HCT116 (cell line): ENCODE data around the gene CTXND1. TPM values are rescaled to one million over a fixed set of nuclear protein-coding genes. Genes with fewer than 3 reads are reported as not detected.

Experiments used
- ATAC-seq: fragments of 200-7000 bp; cut with Tn5 transposase; 2 replicates; pipeline ENCODE4 v1.9.1; 2020; ENCODE audit warnings: mild to moderate bottlenecking, moderate library complexity
- BruUV-seq: library from RNA; stranded (reverse); fragments of 400-500 nt; replicated peaks from 2 replicates; lab custom pipeline; 2021; lab: Mats Ljungman, UMichigan
- CTCF ChIA-PET: fragments of 300-600 bp; sonication (Branson Sonifier 250); formaldehyde crosslinking; loops from one replicate; lab custom pipeline; 2021; ENCODE audit warnings: antibody characterized with exemption; lab: Charles Lee
- POLR2A ChIA-PET: fragments of 300-600, 350-600 bp; sonication (Branson Sonifier 250); formaldehyde crosslinking; loops from one replicate; lab custom pipeline; 2021; ENCODE audit warnings: antibody characterized with exemption; lab: Charles Lee
- RAD21 ChIA-PET, 2 experiments: fragments of 300-600 bp; sonication (Branson Sonifier 250); formaldehyde crosslinking; loops; one replicate each; lab custom pipeline; 2023; ENCODE audit warnings: low total read pairs in 2 of 2; ENCODE audit not compliant: uncharacterized antibody in 2 of 2, unreplicated experiment in 2 of 2, low non-redundant PET in 1 of 2; lab: Charles Lee
- DNase-seq: peaks from one replicate; pipeline ENCODE4 v3.0.0-alpha.2; 2010; ENCODE audit warnings: low read depth, low spot score
- H2AFZ ChIP-seq: fragments of 200-600 bp; shearing (Covaris generic), sonication (generic); 2 replicates; pipeline ENCODE4 v1.6.1; 2017; ENCODE audit warnings: low read depth, mixed run types, mixed read lengths, antibody characterized with exemption, low read length; ENCODE audit not compliant: poor library complexity, severe bottlenecking
- H3K27ac ChIP-seq: 2 replicates; pipeline ENCODE4 v1.5.1; 2012; ENCODE audit warnings: low read depth, low read length
- H3K27me3 ChIP-seq: fragments of 200-600 bp; sonication (generic); 2 replicates; pipeline ENCODE4 v1.6.1; 2016; ENCODE audit warnings: mixed run types, low read length, mixed read lengths; ENCODE audit not compliant: insufficient read depth
- H3K36me3 ChIP-seq, 2 experiments: fragments of 200-500 bp in 1 of 2; fragments of 200-600 bp in 1 of 2; sonication (Bioruptor generic) in 1 of 2; sonication (generic) in 1 of 2; 2 replicates each; pipeline versions ENCODE4 v1.5.1 to v1.6.1; 2014 to 2016; ENCODE audit warnings: low read length in 2 of 2, inconsistent platforms in 1 of 2, mixed read lengths in 1 of 2, mixed run types in 1 of 2; ENCODE audit not compliant: insufficient read depth in 2 of 2, control insufficient read depth in 1 of 2
- H3K4me1 ChIP-seq, 2 experiments: fragments of 200-600 bp in 1 of 2; sonication (generic) in 1 of 2; 2 replicates each; pipeline versions ENCODE4 v1.5.1 to v1.6.1; 2012 to 2017; ENCODE audit warnings: low read length in 2 of 2, inconsistent platforms in 1 of 2, mild to moderate bottlenecking in 1 of 2, mixed read lengths in 1 of 2, mixed run types in 1 of 2, moderate library complexity in 1 of 2; ENCODE audit not compliant: insufficient read depth in 2 of 2, control insufficient read depth in 1 of 2
- H3K4me2 ChIP-seq: fragments of 200-600 bp; sonication (generic); 2 replicates; pipeline ENCODE4 v1.6.1; 2017; ENCODE audit warnings: mixed run types, low read length, mixed read lengths
- H3K4me3 ChIP-seq, 2 experiments: fragments of 200-600 bp in 1 of 2; sonication (generic) in 1 of 2; replicated peaks in 1 of 2; 2 replicates each; pipeline ENCODE4 v1.5.1; 2011 to 2016; ENCODE audit warnings: low read length in 2 of 2, control low read depth in 1 of 2, low read depth in 1 of 2, mild to moderate bottlenecking in 1 of 2, mixed read lengths in 1 of 2, mixed run types in 1 of 2
- H3K79me2 ChIP-seq: fragments of 200-600 bp; sonication (generic); 2 replicates; pipeline ENCODE4 v1.6.1; 2017; ENCODE audit warnings: mild to moderate bottlenecking, mixed run types, low read length, moderate library complexity, mixed read lengths; ENCODE audit not compliant: insufficient read depth
- H3K9ac ChIP-seq: fragments of 200-600 bp; sonication (generic); 2 replicates; pipeline ENCODE4 v1.6.1; 2016; ENCODE audit warnings: low read length, mixed read lengths
- H3K9me2 ChIP-seq: fragments of 200-600 bp; sonication (generic), shearing (Covaris generic); 2 replicates; pipeline ENCODE4 v1.6.1; 2017; ENCODE audit warnings: mixed run types, mild to moderate bottlenecking, moderate library complexity; ENCODE audit not compliant: insufficient read depth
- H3K9me3 ChIP-seq, 2 experiments: fragments of 200-500 bp in 1 of 2; fragments of 200-600 bp in 1 of 2; sonication (Bioruptor generic) in 1 of 2; sonication (generic) in 1 of 2; 2 replicates each; pipeline ENCODE4 v1.6.1; 2014 to 2017; ENCODE audit warnings: low read length in 2 of 2, mixed read lengths in 2 of 2, inconsistent platforms in 1 of 2, low read depth in 1 of 2, mild to moderate bottlenecking in 1 of 2, mixed run types in 1 of 2, moderate library complexity in 1 of 2; ENCODE audit not compliant: control insufficient read depth in 1 of 2, insufficient read depth in 1 of 2
- H4K20me1 ChIP-seq: fragments of 200-600 bp; sonication (generic), shearing (Covaris generic); 2 replicates; pipeline ENCODE4 v1.6.1; 2017; ENCODE audit warnings: mixed run types, mild to moderate bottlenecking, moderate library complexity; ENCODE audit not compliant: insufficient read depth
- CBX3 ChIP-seq: IDR thresholded peaks from 2 replicates; pipeline ENCODE4 v1.6.1; 2012; ENCODE audit warnings: low read depth
- CEBPB ChIP-seq: IDR thresholded peaks from 2 replicates; pipeline ENCODE4 v1.6.1; 2012; ENCODE audit warnings: low read depth
- CTCF ChIP-seq, 3 experiments: fragments of 200-600 bp in 1 of 3; sonication (generic) in 1 of 3; IDR thresholded peaks in 2 of 3; conservative IDR thresholded peaks in 1 of 3; 2 replicates each; pipeline ENCODE4 v1.5.1; 2012 to 2017; ENCODE audit warnings: low read depth in 2 of 3, low read length in 2 of 3, antibody characterized with exemption in 1 of 3, borderline replicate concordance in 1 of 3, control low read depth in 1 of 3, mild to moderate bottlenecking in 1 of 3, mixed read lengths in 1 of 3, mixed run types in 1 of 3, moderate library complexity in 1 of 3; ENCODE audit not compliant: insufficient read depth in 1 of 3
- EGR1 ChIP-seq: IDR thresholded peaks from 2 replicates; pipeline ENCODE4 v1.6.1; 2012; ENCODE audit warnings: low read depth
- EZH2 ChIP-seq: fragments of 200-600 bp; sonication (generic); IDR thresholded peaks from 2 replicates; pipeline ENCODE4 v1.6.1; 2017; ENCODE audit warnings: antibody characterized with exemption, mixed run types
- FOSL1 ChIP-seq: IDR thresholded peaks from 2 replicates; pipeline ENCODE4 v1.6.1; 2012; ENCODE audit warnings: low read depth
- JUND ChIP-seq: IDR thresholded peaks from 2 replicates; pipeline ENCODE4 v1.6.1; 2012
- POLR2A ChIP-seq: IDR thresholded peaks from 2 replicates; pipeline ENCODE4 v1.7.0; 2011; ENCODE audit warnings: borderline replicate concordance; ENCODE audit not compliant: insufficient read depth, insufficient read length; ENCODE audit errors: extremely low read depth
- POLR2AphosphoS5 ChIP-seq: IDR thresholded peaks from 2 replicates; pipeline ENCODE4 v1.6.1; 2011; ENCODE audit warnings: mild to moderate bottlenecking, low read depth, low read length, moderate library complexity
- RAD21 ChIP-seq: IDR thresholded peaks from 2 replicates; pipeline ENCODE4 v1.6.1; 2012; ENCODE audit warnings: low read depth, mild to moderate bottlenecking
- SIN3A ChIP-seq: IDR thresholded peaks from 2 replicates; pipeline ENCODE4 v1.6.1; 2012; ENCODE audit warnings: low read depth
- SRF ChIP-seq: IDR thresholded peaks from 2 replicates; pipeline ENCODE4 v1.6.1; 2012; ENCODE audit warnings: low read depth
- TCF7L2 ChIP-seq: IDR thresholded peaks from 2 replicates; pipeline ENCODE4 v1.7.0; 2011; ENCODE audit warnings: borderline replicate concordance, inconsistent platforms; ENCODE audit not compliant: insufficient read depth, insufficient read length; ENCODE audit errors: extremely low read depth
- ZBTB33 ChIP-seq: IDR thresholded peaks from 2 replicates; pipeline ENCODE4 v1.6.1; 2011; ENCODE audit warnings: mild to moderate bottlenecking, low read length, moderate library complexity; ENCODE audit not compliant: insufficient replicate concordance; ENCODE audit errors: extremely low read depth
- ZFX ChIP-seq: fragments of 450-650 bp; IDR thresholded peaks from 2 replicates; pipeline ENCODE4 v1.6.1; 2017
- ZNF274 ChIP-seq: fragments of 200-500 bp; sonication (Bioruptor generic); IDR thresholded peaks from 2 replicates; pipeline ENCODE4 v1.6.1; 2014; ENCODE audit warnings: mild to moderate bottlenecking, low read depth, low read length, inconsistent platforms
- intact Hi-C: fragments of 100-400 bp; cut with micrococcal nuclease; formaldehyde crosslinking; loops from 2 replicates; pipeline ENCODE4 v1.10.0; 2022
- total RNA-seq: library from RNA; stranded (reverse); gene quantifications from one replicate; pipeline ENCODE4 v1.2.1, GENCODE V29; 2021; ENCODE audit not compliant: unreplicated experiment
- TF ChIP-seq, protein P1 (sequence below): IDR thresholded peaks from 2 replicates; pipeline ENCODE4 v1.6.1; 2012; ENCODE audit warnings: low read depth
- TF ChIP-seq, protein P2 (sequence below): IDR thresholded peaks from 2 replicates; pipeline ENCODE4 v1.6.1; 2012

Gene CTXND1
- total RNA-seq, 1 experiment from 2014 or later = not detected

DNA sequence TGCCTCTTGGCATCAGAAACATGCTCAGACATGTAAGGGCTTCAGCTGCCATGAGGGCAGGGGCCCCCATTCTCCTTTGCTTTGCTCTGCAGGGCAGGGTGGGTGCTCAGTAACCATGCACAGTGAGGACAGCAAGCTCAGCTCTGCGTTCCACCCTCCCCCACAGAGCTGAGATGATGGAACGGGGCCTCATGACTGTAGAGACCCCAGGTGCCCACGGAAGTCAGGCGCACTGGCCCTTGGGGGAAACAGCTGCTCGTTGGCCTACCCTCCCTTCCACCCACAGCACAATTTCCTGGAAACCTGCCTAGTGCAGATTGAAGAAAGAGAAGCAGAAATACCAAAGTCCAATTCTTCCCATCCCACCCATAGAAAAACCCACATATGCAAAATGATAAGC is 10.5 kb downstream of the CTXND1 start:
- no peaks in the 10 kb centered on the region for H3K9me2 ChIP-seq
- H3K9me3 ChIP-seq = no peaks in the 10 kb centered on the region
- ChIA-PET CTCF (interaction anchor here (0.7 to 1.5 kb wide), 2 partner anchors 67 to 68 kb away, joined by 3 to 4 read pairs; no protein-coding TSS in a partner anchor), RAD21 (no interaction called here), POLR2A (no interaction called here)
- DNase-seq = no peak
- no peak for ATAC-seq
- no TSS peak for BruUV-seq
- H3K4me1 ChIP-seq = peaks cover 0 to 5% of the 10 kb centered on the region in 2 experiments; a peak in 1 of 4 replicates
- no peak overlapping the region for H3K9ac ChIP-seq
- H3K27ac ChIP-seq = no peak overlapping the region
- H3K27me3 ChIP-seq = peaks cover 3% of the 10 kb centered on the region; the same call in 1 of the 2 replicates
- H3K36me3 ChIP-seq = no peaks in the 10 kb centered on the region
- intact Hi-C loops = loop anchor here (10.0 kb wide), 1 partner anchor 533 kb away; the partner anchor contains the start of gene CEMIP
- no peaks in the 10 kb centered on the region for H3K79me2 ChIP-seq
- H3K4me3 ChIP-seq = no peak overlapping the region
- H3K4me2 ChIP-seq = no peak overlapping the region
- H4K20me1 ChIP-seq = no peaks in the 10 kb centered on the region
- no peak overlapping the region for H2AFZ ChIP-seq
- TF ChIP-seq RAD21 (no peak), CBX3 (no peak), EGR1 (no peak), EZH2 (no peak), ZNF274 (no peak), SRF (no peak), ZBTB33 (no peak), CEBPB (no peak), CTCF (IDR thresholded peaks at IDR 0.05 in 2 of 3, conservative IDR thresholded peaks at IDR 0.05 in 1 of 3; ENCODE audit: borderline replicate concordance in 1 of 3, insufficient read depth in 1 of 3, low read depth in 2 of 3, low read length in 2 of 3) (no peak), TCF7L2 (no peak), ZFX (no peak), SIN3A (no peak), FOSL1 (no peak), POLR2AphosphoS5 (no peak), JUND (no peak), POLR2A (no peak)
- TF ChIP-seq, protein P1, sequence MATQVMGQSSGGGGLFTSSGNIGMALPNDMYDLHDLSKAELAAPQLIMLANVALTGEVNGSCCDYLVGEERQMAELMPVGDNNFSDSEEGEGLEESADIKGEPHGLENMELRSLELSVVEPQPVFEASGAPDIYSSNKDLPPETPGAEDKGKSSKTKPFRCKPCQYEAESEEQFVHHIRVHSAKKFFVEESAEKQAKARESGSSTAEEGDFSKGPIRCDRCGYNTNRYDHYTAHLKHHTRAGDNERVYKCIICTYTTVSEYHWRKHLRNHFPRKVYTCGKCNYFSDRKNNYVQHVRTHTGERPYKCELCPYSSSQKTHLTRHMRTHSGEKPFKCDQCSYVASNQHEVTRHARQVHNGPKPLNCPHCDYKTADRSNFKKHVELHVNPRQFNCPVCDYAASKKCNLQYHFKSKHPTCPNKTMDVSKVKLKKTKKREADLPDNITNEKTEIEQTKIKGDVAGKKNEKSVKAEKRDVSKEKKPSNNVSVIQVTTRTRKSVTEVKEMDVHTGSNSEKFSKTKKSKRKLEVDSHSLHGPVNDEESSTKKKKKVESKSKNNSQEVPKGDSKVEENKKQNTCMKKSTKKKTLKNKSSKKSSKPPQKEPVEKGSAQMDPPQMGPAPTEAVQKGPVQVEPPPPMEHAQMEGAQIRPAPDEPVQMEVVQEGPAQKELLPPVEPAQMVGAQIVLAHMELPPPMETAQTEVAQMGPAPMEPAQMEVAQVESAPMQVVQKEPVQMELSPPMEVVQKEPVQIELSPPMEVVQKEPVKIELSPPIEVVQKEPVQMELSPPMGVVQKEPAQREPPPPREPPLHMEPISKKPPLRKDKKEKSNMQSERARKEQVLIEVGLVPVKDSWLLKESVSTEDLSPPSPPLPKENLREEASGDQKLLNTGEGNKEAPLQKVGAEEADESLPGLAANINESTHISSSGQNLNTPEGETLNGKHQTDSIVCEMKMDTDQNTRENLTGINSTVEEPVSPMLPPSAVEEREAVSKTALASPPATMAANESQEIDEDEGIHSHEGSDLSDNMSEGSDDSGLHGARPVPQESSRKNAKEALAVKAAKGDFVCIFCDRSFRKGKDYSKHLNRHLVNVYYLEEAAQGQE = no peak
- TF ChIP-seq, protein P2, sequence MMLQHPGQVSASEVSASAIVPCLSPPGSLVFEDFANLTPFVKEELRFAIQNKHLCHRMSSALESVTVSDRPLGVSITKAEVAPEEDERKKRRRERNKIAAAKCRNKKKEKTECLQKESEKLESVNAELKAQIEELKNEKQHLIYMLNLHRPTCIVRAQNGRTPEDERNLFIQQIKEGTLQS = no peak
